AG08395 (cell line): ENCODE data around the gene CDH23.

Experiments
- DNase-seq: peaks from one replicate; pipeline ENCODE4 v3.0.0; 2012; ENCODE audit warnings: mixed read lengths, low spot score

CDH23 gene

GRCh38 chr10:71516890-71517289 is 120.2 kb downstream of the CDH23 start:
- DNase-seq, result no peak

GRCh38 chr10:71517298-71518169 is 120.8 kb downstream of the CDH23 start:
- DNase-seq, result no peak

- no peak for DNase-seq
These were observed 123.3 kb downstream of the CDH23 start for GRCh38 chr10:71520042-71520441.

GRCh38 chr10:71521504-71522441 is 125.1 kb downstream of the CDH23 start:
- DNase-seq, result no peak

GRCh38 chr10:71522442-71523144 is 125.9 kb downstream of the CDH23 start:
- no peak for DNase-seq

GRCh38 chr10:71523756-71524155 is 127.0 kb downstream of the CDH23 start:
- no peak for DNase-seq

GRCh38 chr10:71525092-71525491 is 128.4 kb downstream of the CDH23 start:
- DNase-seq, result no peak

GRCh38 chr10:71525721-71526120 is 129.0 kb downstream of the CDH23 start:
- no peak for DNase-seq

GRCh38 chr10:71526653-71527052 is 129.9 kb downstream of the CDH23 start:
- DNase-seq, result no peak

GRCh38 chr10:71527135-71527534 is 130.4 kb downstream of the CDH23 start:
- DNase-seq, result no peak

GRCh38 chr10:71528371-71529206 is 131.9 kb downstream of the CDH23 start:
- no peak for DNase-seq

GRCh38 chr10:71529207-71529827 is 132.6 kb downstream of the CDH23 start:
- DNase-seq, result no peak

- DNase-seq, result no peak
These were observed 134.1 kb downstream of the CDH23 start for GRCh38 chr10:71530781-71531180.

- DNase-seq, result no peak
These were observed 135.0 kb downstream of the CDH23 start for GRCh38 chr10:71531485-71532446.

- no peak for DNase-seq
These were observed 136.2 kb downstream of the CDH23 start for GRCh38 chr10:71532878-71533277.

- DNase-seq, result no peak
These were observed 137.2 kb downstream of the CDH23 start for GRCh38 chr10:71533936-71534335.

- DNase-seq, result no peak
These were observed 138.0 kb downstream of the CDH23 start for GRCh38 chr10:71534568-71535194.

GRCh38 chr10:71536332-71536731 is 139.6 kb downstream of the CDH23 start:
- no peak for DNase-seq

GRCh38 chr10:71537125-71537524 is 140.4 kb downstream of the CDH23 start:
- DNase-seq, result no peak
